GM23338 (cell line): Measurements from ENCODE around the gene ITGB3BP. TPM values are rescaled to one million over a fixed set of nuclear protein-coding genes. Genes with fewer than 3 reads are reported as not detected.

Experiments used
- ATAC-seq: fragments of 200-7000 bp; cut with Tn5 transposase; 3 replicates; pipeline ENCODE4 v1.9.1; 2020
- DNase-seq: peaks from one replicate; pipeline ENCODE4 v3.0.0-alpha.2; 2015; ENCODE audit warnings: low spot score
- H2AFZ ChIP-seq: fragments of 200-600 bp; sonication (generic); 2 replicates; pipeline ENCODE4 v1.8.0; 2016; ENCODE audit warnings: antibody characterized with exemption, mild to moderate bottlenecking, moderate library complexity
- H3F3A ChIP-seq: fragments of 200-600 bp; sonication (generic); replicated peaks from 2 replicates; pipeline ENCODE4 v1.8.0; 2017; ENCODE audit warnings: antibody characterized with exemption, mixed run types, low read depth
- H3K27ac ChIP-seq: fragments of 200-600 bp; sonication (generic); 2 replicates; pipeline ENCODE4 v1.6.1; 2016; ENCODE audit warnings: low read depth
- H3K27me3 ChIP-seq: fragments of 200-600 bp; sonication (generic); 2 replicates; pipeline ENCODE4 v1.8.0; 2016; ENCODE audit warnings: mild to moderate bottlenecking, mixed run types, moderate library complexity; ENCODE audit not compliant: insufficient read depth
- H3K36me3 ChIP-seq: fragments of 200-600 bp; sonication (generic); 2 replicates; pipeline ENCODE4 v1.8.0; 2016; ENCODE audit warnings: mild to moderate bottlenecking; ENCODE audit not compliant: insufficient read depth
- H3K4me1 ChIP-seq: fragments of 200-600 bp; sonication (generic); 2 replicates; pipeline ENCODE4 v1.8.0; 2016; ENCODE audit warnings: mild to moderate bottlenecking, moderate library complexity; ENCODE audit not compliant: insufficient read depth
- H3K4me2 ChIP-seq: fragments of 200-600 bp; sonication (generic); 2 replicates; pipeline ENCODE4 v1.7.1; 2017; ENCODE audit warnings: mixed run types
- H3K4me3 ChIP-seq: fragments of 200-600 bp; sonication (generic); 2 replicates; pipeline ENCODE4 v1.6.1; 2016; ENCODE audit warnings: mixed run types
- H3K79me2 ChIP-seq: fragments of 200-600 bp; sonication (generic); replicated peaks from 2 replicates; pipeline ENCODE4 v1.8.0; 2017; ENCODE audit warnings: mild to moderate bottlenecking; ENCODE audit not compliant: insufficient read depth
- H3K9me2 ChIP-seq: fragments of 200-600 bp; sonication (generic); 2 replicates; pipeline ENCODE4 v1.8.0; 2017; ENCODE audit not compliant: insufficient read depth
- H4K20me1 ChIP-seq: fragments of 200-600 bp; sonication (generic); replicated peaks from 2 replicates; pipeline ENCODE4 v1.8.0; 2017; ENCODE audit warnings: mild to moderate bottlenecking; ENCODE audit not compliant: insufficient read depth
- H3K27ac Mint-ChIP-seq: 2 replicates; pipeline ENCODE4 v1.8.0; 2020; ENCODE audit warnings: inconsistent platforms, mild to moderate bottlenecking, moderate library complexity, mixed read lengths
- H3K27me3 Mint-ChIP-seq: 3 replicates; pipeline ENCODE4 v1.8.0; 2022; ENCODE audit warnings: low read depth, mild to moderate bottlenecking, moderate library complexity, mixed read lengths, inconsistent platforms; ENCODE audit not compliant: insufficient read depth, poor library complexity
- H3K36me3 Mint-ChIP-seq: 3 replicates; pipeline ENCODE4 v1.8.0; 2021; ENCODE audit warnings: low read depth, mild to moderate bottlenecking, inconsistent platforms, moderate library complexity, mixed read lengths
- H3K4me1 Mint-ChIP-seq: 3 replicates; pipeline ENCODE4 v1.8.0; 2020; ENCODE audit warnings: mild to moderate bottlenecking, inconsistent platforms, mixed read lengths
- H3K4me3 Mint-ChIP-seq: 3 replicates; pipeline ENCODE4 v1.8.0; 2021; ENCODE audit warnings: moderate library complexity, mild to moderate bottlenecking, inconsistent platforms, mixed read lengths
- H3K9me3 Mint-ChIP-seq: 3 replicates; pipeline ENCODE4 v1.8.0; 2020; ENCODE audit warnings: moderate library complexity, mild to moderate bottlenecking, inconsistent platforms, mixed read lengths
- EZH2 ChIP-seq: fragments of 200-600 bp; sonication (generic); IDR thresholded peaks from one replicate; pipeline ENCODE4 v1.8.0; 2017; ENCODE audit warnings: antibody characterized with exemption, mild to moderate bottlenecking, low read depth; ENCODE audit not compliant: unreplicated experiment
- EZH2phosphoT487 ChIP-seq: fragments of 200-600 bp; sonication (generic); IDR thresholded peaks from one replicate; pipeline ENCODE4 v1.8.1; 2018; ENCODE audit warnings: antibody characterized with exemption; ENCODE audit not compliant: unreplicated experiment
- JUNB ChIP-seq: IDR thresholded peaks from one replicate; pipeline ENCODE4 v1.6.1; 2016; ENCODE audit warnings: antibody characterized with exemption; ENCODE audit not compliant: unreplicated experiment
- NANOG ChIP-seq: IDR thresholded peaks from 2 replicates; pipeline ENCODE4 v1.6.1; 2016; ENCODE audit warnings: antibody characterized with exemption, borderline replicate concordance
- POLR2AphosphoS5 ChIP-seq: IDR thresholded peaks from 2 replicates; pipeline ENCODE4 v1.6.1; 2016; ENCODE audit warnings: antibody characterized with exemption, low read depth
- ZNF114 ChIP-seq: fragments of 250-450 bp; sonication (Bioruptor Pico); IDR thresholded peaks from 2 replicates; pipeline ENCODE4 v1.5.0; 2020; ENCODE audit warnings: mild to moderate bottlenecking, moderate library complexity
- ZNF331 ChIP-seq: fragments of 250-450 bp; sonication (Bioruptor Pico); IDR thresholded peaks from 2 replicates; pipeline ENCODE4 v1.5.0; 2020; ENCODE audit warnings: low read depth, mild to moderate bottlenecking, moderate library complexity
- polyA plus RNA-seq: library from polyadenylated mRNA; unstranded; fragments of >200 nt; fragmentation: Nextera tagmentation; extraction: Ambion mirVana; gene quantifications from 2 replicates; pipeline ENCODE4 v1.2.1, GENCODE V29; 2016
- total RNA-seq: library from RNA; depleted of rRNA; stranded (reverse); fragments of >200 nt; shearing (Covaris generic); gene quantifications from 2 replicates; pipeline ENCODE4 v1.2.3, GENCODE V29; 2014
- TF ChIP-seq, protein P1 (sequence below): IDR thresholded peaks from 2 replicates; pipeline ENCODE4 v1.6.1; 2016; ENCODE audit warnings: antibody characterized with exemption
- TF ChIP-seq, protein P2 (sequence below), 2 experiments: fragments of 200-600 bp in 1 of 2; sonication (generic) in 1 of 2; conservative IDR thresholded peaks; 2 replicates each; pipeline versions ENCODE4 v1.5.1 to v1.6.1; 2016 to 2017; ENCODE audit warnings: antibody characterized with exemption in 2 of 2, low read depth in 2 of 2, mild to moderate bottlenecking in 2 of 2, moderate library complexity in 1 of 2
- TF ChIP-seq, protein P3 (sequence below): fragments of 250-450 bp; sonication (Bioruptor Pico); IDR thresholded peaks from 2 replicates; pipeline ENCODE4 v1.5.0; 2020; ENCODE audit warnings: mild to moderate bottlenecking, moderate library complexity

Gene ITGB3BP
- total and polyA plus RNA-seq, 2 experiments from 2014 or later = 49.4 to 101 TPM

DNA sequence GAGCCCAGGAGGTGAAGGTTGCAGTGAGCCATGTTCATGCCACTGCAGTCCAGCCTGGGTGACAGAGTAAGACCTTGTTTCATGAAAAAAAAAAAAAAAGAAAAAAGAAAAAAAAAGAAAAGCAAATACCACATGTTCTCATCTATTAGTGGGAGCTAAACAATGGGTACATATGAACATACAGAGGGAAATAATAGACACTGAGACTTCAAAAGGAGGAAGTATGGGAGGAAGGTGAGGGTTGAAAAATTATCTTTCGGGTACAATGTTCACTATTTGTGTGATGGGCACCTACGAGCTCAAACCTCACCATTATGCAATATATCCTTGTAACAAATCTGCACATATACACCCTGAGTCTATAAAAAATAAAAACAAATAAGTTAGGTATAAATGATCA is 6.4 kb downstream of the ITGB3BP start:
- Histone ChIP-seq H2AFZ (no peak overlapping the region), H3K9me2 (no peaks in the 10 kb centered on the region), H3K79me2 (peaks cover 22% of the 10 kb centered on the region; the same call in 1 of the 2 replicates), H3K4me2 (no peak overlapping the region), H3F3A (no peaks in the 10 kb centered on the region), H3K27me3 (no peaks in the 10 kb centered on the region), H3K4me1 (no peaks in the 10 kb centered on the region; the same call in 1 of the 2 replicates), H3K27ac (no peak overlapping the region), H3K4me3 (no peak overlapping the region), H4K20me1 (no peaks in the 10 kb centered on the region), H3K36me3 (peaks cover 6% of the 10 kb centered on the region; the same call in 1 of the 2 replicates)
- Mint-ChIP-seq H3K36me3 (peaks cover 25% of the 10 kb centered on the region; the same call in 2 of the 3 replicates), H3K27me3 (no peaks in the 10 kb centered on the region), H3K27ac (no peak overlapping the region), H3K9me3 (peaks cover 13% of the 10 kb centered on the region; the same call in 2 of the 3 replicates), H3K4me1 (0 out of 3 replicates have a peak, but pooled peaks cover 2% of the 10 kb centered on the region), H3K4me3 (no peak overlapping the region)
- DNase-seq (no peak), ATAC-seq (no peak)
- TF ChIP-seq, protein P1, sequence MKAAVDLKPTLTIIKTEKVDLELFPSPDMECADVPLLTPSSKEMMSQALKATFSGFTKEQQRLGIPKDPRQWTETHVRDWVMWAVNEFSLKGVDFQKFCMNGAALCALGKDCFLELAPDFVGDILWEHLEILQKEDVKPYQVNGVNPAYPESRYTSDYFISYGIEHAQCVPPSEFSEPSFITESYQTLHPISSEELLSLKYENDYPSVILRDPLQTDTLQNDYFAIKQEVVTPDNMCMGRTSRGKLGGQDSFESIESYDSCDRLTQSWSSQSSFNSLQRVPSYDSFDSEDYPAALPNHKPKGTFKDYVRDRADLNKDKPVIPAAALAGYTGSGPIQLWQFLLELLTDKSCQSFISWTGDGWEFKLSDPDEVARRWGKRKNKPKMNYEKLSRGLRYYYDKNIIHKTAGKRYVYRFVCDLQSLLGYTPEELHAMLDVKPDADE = no peak
- TF ChIP-seq EZH2phosphoT487 (no peak), ZNF331 (CRISPR knock-in tag) (no peak)
- TF ChIP-seq, protein P2, sequence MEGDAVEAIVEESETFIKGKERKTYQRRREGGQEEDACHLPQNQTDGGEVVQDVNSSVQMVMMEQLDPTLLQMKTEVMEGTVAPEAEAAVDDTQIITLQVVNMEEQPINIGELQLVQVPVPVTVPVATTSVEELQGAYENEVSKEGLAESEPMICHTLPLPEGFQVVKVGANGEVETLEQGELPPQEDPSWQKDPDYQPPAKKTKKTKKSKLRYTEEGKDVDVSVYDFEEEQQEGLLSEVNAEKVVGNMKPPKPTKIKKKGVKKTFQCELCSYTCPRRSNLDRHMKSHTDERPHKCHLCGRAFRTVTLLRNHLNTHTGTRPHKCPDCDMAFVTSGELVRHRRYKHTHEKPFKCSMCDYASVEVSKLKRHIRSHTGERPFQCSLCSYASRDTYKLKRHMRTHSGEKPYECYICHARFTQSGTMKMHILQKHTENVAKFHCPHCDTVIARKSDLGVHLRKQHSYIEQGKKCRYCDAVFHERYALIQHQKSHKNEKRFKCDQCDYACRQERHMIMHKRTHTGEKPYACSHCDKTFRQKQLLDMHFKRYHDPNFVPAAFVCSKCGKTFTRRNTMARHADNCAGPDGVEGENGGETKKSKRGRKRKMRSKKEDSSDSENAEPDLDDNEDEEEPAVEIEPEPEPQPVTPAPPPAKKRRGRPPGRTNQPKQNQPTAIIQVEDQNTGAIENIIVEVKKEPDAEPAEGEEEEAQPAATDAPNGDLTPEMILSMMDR (conservative IDR thresholded peaks at IDR 0.05; ENCODE audit: low read depth in 2 of 2) = no peak

DNA sequence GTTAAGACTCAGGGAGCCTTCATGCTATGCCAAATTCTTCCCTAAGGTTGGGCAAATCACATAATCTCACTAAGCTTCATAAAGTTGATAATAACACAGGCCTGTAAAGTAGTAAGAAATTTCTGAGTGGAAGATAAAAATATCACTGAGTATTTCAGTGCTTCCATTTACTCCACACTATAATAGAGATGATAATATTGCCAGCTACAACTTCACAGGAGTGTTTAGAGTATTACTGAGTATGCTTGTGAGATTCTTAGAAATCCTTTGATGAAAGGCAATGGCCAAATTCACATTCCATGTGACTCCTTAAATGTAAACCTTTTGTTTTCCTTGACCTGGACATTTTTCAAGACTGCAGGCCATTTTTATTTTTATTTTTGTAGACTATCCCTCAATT is 10.4 kb downstream of the ITGB3BP start:
- no peak overlapping the region for H3K27ac Mint-ChIP-seq
- H3K9me3 Mint-ChIP-seq = peaks cover 13% of the 10 kb centered on the region; the same call in 2 of the 3 replicates
- no peaks in the 10 kb centered on the region for H3K4me1 Mint-ChIP-seq
- DNase-seq (no peak), ATAC-seq (no peak)
- 0 out of 2 replicates have a peak, but pooled peaks cover 3% of the 10 kb centered on the region for H3K79me2 ChIP-seq
- no peaks in the 10 kb centered on the region for H3K4me1 ChIP-seq
- no peak overlapping the region for H3K4me3 Mint-ChIP-seq
- no peak overlapping the region for H2AFZ ChIP-seq
- H3K36me3 ChIP-seq = peaks cover 9% of the 10 kb centered on the region; the same call in 1 of the 2 replicates
- no peaks in the 10 kb centered on the region for H3K27me3 ChIP-seq
- no peak overlapping the region for H3K4me3 ChIP-seq
- H3K4me2 ChIP-seq = no peak overlapping the region
- H3K27me3 Mint-ChIP-seq = no peaks in the 10 kb centered on the region
- H3K36me3 Mint-ChIP-seq = peaks cover 25% of the 10 kb centered on the region; the same call in 2 of the 3 replicates
- H3K27ac ChIP-seq = no peak overlapping the region
- H3K9me2 ChIP-seq = no peaks in the 10 kb centered on the region
- peaks cover 3% of the 10 kb centered on the region; the same call in 1 of the 2 replicates for H4K20me1 ChIP-seq
- H3F3A ChIP-seq = no peaks in the 10 kb centered on the region
- TF ChIP-seq, protein P3, sequence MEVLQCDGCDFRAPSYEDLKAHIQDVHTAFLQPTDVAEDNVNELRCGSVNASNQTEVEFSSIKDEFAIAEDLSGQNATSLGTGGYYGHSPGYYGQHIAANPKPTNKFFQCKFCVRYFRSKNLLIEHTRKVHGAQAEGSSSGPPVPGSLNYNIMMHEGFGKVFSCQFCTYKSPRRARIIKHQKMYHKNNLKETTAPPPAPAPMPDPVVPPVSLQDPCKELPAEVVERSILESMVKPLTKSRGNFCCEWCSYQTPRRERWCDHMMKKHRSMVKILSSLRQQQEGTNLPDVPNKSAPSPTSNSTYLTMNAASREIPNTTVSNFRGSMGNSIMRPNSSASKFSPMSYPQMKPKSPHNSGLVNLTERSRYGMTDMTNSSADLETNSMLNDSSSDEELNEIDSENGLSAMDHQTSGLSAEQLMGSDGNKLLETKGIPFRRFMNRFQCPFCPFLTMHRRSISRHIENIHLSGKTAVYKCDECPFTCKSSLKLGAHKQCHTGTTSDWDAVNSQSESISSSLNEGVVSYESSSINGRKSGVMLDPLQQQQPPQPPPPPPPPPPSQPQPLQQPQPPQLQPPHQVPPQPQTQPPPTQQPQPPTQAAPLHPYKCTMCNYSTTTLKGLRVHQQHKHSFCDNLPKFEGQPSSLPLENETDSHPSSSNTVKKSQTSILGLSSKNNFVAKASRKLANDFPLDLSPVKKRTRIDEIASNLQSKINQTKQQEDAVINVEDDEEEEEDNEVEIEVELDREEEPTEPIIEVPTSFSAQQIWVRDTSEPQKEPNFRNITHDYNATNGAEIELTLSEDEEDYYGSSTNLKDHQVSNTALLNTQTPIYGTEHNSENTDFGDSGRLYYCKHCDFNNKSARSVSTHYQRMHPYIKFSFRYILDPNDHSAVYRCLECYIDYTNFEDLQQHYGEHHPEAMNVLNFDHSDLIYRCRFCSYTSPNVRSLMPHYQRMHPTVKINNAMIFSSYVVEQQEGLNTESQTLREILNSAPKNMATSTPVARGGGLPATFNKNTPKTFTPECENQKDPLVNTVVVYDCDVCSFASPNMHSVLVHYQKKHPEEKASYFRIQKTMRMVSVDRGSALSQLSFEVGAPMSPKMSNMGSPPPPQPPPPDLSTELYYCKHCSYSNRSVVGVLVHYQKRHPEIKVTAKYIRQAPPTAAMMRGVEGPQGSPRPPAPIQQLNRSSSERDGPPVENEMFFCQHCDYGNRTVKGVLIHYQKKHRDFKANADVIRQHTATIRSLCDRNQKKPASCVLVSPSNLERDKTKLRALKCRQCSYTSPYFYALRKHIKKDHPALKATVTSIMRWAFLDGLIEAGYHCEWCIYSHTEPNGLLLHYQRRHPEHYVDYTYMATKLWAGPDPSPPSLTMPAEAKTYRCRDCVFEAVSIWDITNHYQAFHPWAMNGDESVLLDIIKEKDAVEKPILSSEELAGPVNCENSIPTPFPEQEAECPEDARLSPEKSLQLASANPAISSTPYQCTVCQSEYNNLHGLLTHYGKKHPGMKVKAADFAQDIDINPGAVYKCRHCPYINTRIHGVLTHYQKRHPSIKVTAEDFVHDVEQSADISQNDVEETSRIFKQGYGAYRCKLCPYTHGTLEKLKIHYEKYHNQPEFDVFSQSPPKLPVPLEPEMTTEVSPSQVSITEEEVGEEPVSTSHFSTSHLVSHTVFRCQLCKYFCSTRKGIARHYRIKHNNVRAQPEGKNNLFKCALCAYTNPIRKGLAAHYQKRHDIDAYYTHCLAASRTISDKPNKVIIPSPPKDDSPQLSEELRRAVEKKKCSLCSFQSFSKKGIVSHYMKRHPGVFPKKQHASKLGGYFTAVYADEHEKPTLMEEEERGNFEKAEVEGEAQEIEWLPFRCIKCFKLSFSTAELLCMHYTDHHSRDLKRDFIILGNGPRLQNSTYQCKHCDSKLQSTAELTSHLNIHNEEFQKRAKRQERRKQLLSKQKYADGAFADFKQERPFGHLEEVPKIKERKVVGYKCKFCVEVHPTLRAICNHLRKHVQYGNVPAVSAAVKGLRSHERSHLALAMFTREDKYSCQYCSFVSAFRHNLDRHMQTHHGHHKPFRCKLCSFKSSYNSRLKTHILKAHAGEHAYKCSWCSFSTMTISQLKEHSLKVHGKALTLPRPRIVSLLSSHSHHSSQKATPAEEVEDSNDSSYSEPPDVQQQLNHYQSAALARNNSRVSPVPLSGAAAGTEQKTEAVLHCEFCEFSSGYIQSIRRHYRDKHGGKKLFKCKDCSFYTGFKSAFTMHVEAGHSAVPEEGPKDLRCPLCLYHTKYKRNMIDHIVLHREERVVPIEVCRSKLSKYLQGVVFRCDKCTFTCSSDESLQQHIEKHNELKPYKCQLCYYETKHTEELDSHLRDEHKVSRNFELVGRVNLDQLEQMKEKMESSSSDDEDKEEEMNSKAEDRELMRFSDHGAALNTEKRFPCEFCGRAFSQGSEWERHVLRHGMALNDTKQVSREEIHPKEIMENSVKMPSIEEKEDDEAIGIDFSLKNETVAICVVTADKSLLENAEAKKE (CRISPR knock-in tag) = no peak
- TF ChIP-seq ZNF114 (CRISPR knock-in tag) (no peak), POLR2AphosphoS5 (no peak), EZH2 (no peak), ZNF331 (CRISPR knock-in tag) (no peak), JUNB (no peak), EZH2phosphoT487 (no peak), NANOG (no peak)
- TF ChIP-seq, protein P1 = no peak
